Measurements from ENCODE around the gene TRIM8.

Gene TRIM8

GRCh38 chr10:102644066-102644645 is at the start of gene TRIM8:
Gene TRIM8, plus strand, starts transcription at chr10:102644479. Its CDS starts 139 bp downstream, at chr10:102644618.
- peak; percentile 31 for DNase-seq

- DNase-seq = no peak
Measured at GRCh38 chr10:102595293-102595692, 49.0 kb upstream of the TRIM8 start.

- DNase-seq = no peak
Measured at GRCh38 chr10:102595897-102596296, 48.4 kb upstream of the TRIM8 start.

GRCh38 chr10:102596506-102596971 is 47.7 kb upstream of the TRIM8 start:
- DNase-seq = peak; percentile 66

- no peak for DNase-seq
Measured at GRCh38 chr10:102597131-102597991, 46.9 kb upstream of the TRIM8 start.

- DNase-seq = no peak
Measured at GRCh38 chr10:102598243-102598642, 46.0 kb upstream of the TRIM8 start.

- DNase-seq = peak; percentile 48
Measured at GRCh38 chr10:102599565-102600327, 44.5 kb upstream of the TRIM8 start.

- DNase-seq = no peak
Measured at GRCh38 chr10:102600816-102601215, 43.5 kb upstream of the TRIM8 start.

- DNase-seq = no peak
Measured at GRCh38 chr10:102601639-102602038, 42.6 kb upstream of the TRIM8 start.

- DNase-seq = peak; percentile 52
Measured at GRCh38 chr10:102602272-102603045, 41.8 kb upstream of the TRIM8 start.

GRCh38 chr10:102603946-102604345 is 40.3 kb upstream of the TRIM8 start:
- DNase-seq = no peak

GRCh38 chr10:102604439-102604841 is 39.8 kb upstream of the TRIM8 start:
- DNase-seq = peak; percentile 87

- DNase-seq = peak; percentile 32
Measured at GRCh38 chr10:102605712-102606111, 38.6 kb upstream of the TRIM8 start.

GRCh38 chr10:102608487-102608886 is 35.8 kb upstream of the TRIM8 start:
- DNase-seq = no peak

- DNase-seq = no peak
Measured at GRCh38 chr10:102610441-102610887, 33.8 kb upstream of the TRIM8 start.

- DNase-seq = no peak
Measured at GRCh38 chr10:102611514-102612087, 32.7 kb upstream of the TRIM8 start.

GRCh38 chr10:102612964-102613275 is 31.4 kb upstream of the TRIM8 start:
- DNase-seq = no peak

GRCh38 chr10:102613286-102613685 is 31.0 kb upstream of the TRIM8 start:
- DNase-seq = no peak

- DNase-seq = no peak
Measured at GRCh38 chr10:102613785-102614184, 30.5 kb upstream of the TRIM8 start.

- no peak for DNase-seq
Measured at GRCh38 chr10:102614888-102615287, 29.4 kb upstream of the TRIM8 start.

GRCh38 chr10:102615361-102615760 is 28.9 kb upstream of the TRIM8 start:
- no peak for DNase-seq

- no peak for DNase-seq
Measured at GRCh38 chr10:102616066-102616770, 28.1 kb upstream of the TRIM8 start.

All from fibroblast of upper back skin (primary cell).